Panc1 (cell line): ENCODE data around the gene RBMS3. TPM values are rescaled to one million over a fixed set of nuclear protein-coding genes. Genes with fewer than 3 reads are reported as not detected.

ENCODE experiments used
- ATAC-seq: fragments of 200-7000 bp; cut with Tn5 transposase; 2 replicates; pipeline ENCODE4 v1.9.1; 2020; ENCODE audit warnings: mild to moderate bottlenecking, moderate library complexity
- BruUV-seq: library from RNA; stranded (reverse); fragments of 400-500 nt; replicated peaks from 2 replicates; lab custom pipeline; 2021; lab: Mats Ljungman, UMichigan
- CTCF ChIA-PET: fragments of 300-600 bp; sonication (Branson Sonifier 250); formaldehyde crosslinking; loops from one replicate; lab custom pipeline; 2022; ENCODE audit warnings: antibody characterized with exemption; lab: Charles Lee
- POLR2A ChIA-PET: fragments of 300-600 bp; sonication (Branson Sonifier 250); formaldehyde crosslinking; loops from one replicate; lab custom pipeline; 2022; ENCODE audit warnings: antibody characterized with exemption; lab: Charles Lee
- DNase-seq: peaks from one replicate; pipeline ENCODE4 v3.0.0-alpha.2; 2010; ENCODE audit warnings: low read depth, low spot score
- H3K27ac ChIP-seq: 2 replicates; pipeline ENCODE4 v1.5.1; 2011; ENCODE audit warnings: mild to moderate bottlenecking, low read length, inconsistent platforms
- H3K27me3 ChIP-seq: fragments of 200-500 bp; sonication (Bioruptor generic); 2 replicates; pipeline ENCODE4 v1.6.0; 2014; ENCODE audit warnings: low read length, inconsistent platforms; ENCODE audit not compliant: control insufficient read depth, insufficient read depth
- H3K36me3 ChIP-seq: fragments of 200-500 bp; sonication (Bioruptor generic); 2 replicates; pipeline ENCODE4 v1.5.1; 2014; ENCODE audit warnings: inconsistent platforms, mild to moderate bottlenecking, low read length, moderate library complexity; ENCODE audit not compliant: control insufficient read depth, insufficient read depth
- H3K4me1 ChIP-seq: 2 replicates; pipeline ENCODE4 v1.5.1; 2011; ENCODE audit warnings: inconsistent platforms, mild to moderate bottlenecking, low read length, moderate library complexity; ENCODE audit not compliant: control insufficient read depth, insufficient read depth
- H3K4me3 ChIP-seq, 2 experiments: 2 replicates each; pipeline ENCODE4 v1.5.1; 2011 to 2012; ENCODE audit warnings: low read depth in 2 of 2, low read length in 2 of 2, mild to moderate bottlenecking in 2 of 2, inconsistent platforms in 1 of 2, moderate library complexity in 1 of 2
- H3K9me3 ChIP-seq: fragments of 200-500 bp; sonication (Bioruptor generic); 2 replicates; pipeline ENCODE4 v1.5.1; 2014; ENCODE audit warnings: low read depth, mild to moderate bottlenecking, inconsistent platforms, low read length, moderate library complexity; ENCODE audit not compliant: control insufficient read depth, insufficient read depth
- POLR2AphosphoS5 ChIP-seq: IDR thresholded peaks from 2 replicates; pipeline ENCODE4 v1.6.1; 2012; ENCODE audit warnings: mild to moderate bottlenecking, low read depth, low read length, moderate library complexity
- REST ChIP-seq, 2 experiments: IDR thresholded peaks; 2 replicates each; pipeline ENCODE4 v1.6.1; 2011 to 2012; ENCODE audit warnings: low read depth in 2 of 2, control low read depth in 1 of 2, low read length in 1 of 2, mild to moderate bottlenecking in 1 of 2, moderate library complexity in 1 of 2; ENCODE audit not compliant: insufficient read depth in 1 of 2
- SIN3A ChIP-seq: IDR thresholded peaks from 2 replicates; pipeline ENCODE4 v1.6.1; 2012; ENCODE audit warnings: low read depth, mild to moderate bottlenecking, low read length, moderate library complexity, borderline replicate concordance; ENCODE audit not compliant: insufficient read depth
- TCF7L2 ChIP-seq: IDR thresholded peaks from 2 replicates; pipeline ENCODE4 v1.6.1; 2011; ENCODE audit warnings: mild to moderate bottlenecking, low read depth, low read length, inconsistent platforms
- in situ Hi-C: cut with HindIII; loops from 2 replicates; pipeline ENCODE4 v1.10.0; 2016; ENCODE audit warnings: low sequenced_read_pairs, low pct_unique_long_range_greater_than_20kb
- intact Hi-C: fragments of 100-400 bp; cut with micrococcal nuclease; formaldehyde crosslinking; loops from one replicate; pipeline ENCODE4 v1.10.0; 2022; ENCODE audit not compliant: unreplicated experiment
- total RNA-seq: library from RNA; stranded (reverse); gene quantifications from one replicate; pipeline ENCODE4 v1.2.1, GENCODE V29; 2021; ENCODE audit not compliant: unreplicated experiment
- TF ChIP-seq, protein P1 (sequence below): fragments of 450-650 bp; IDR thresholded peaks from 2 replicates; pipeline ENCODE4 v1.5.1; 2017; ENCODE audit warnings: mild to moderate bottlenecking

The RBMS3 gene
- total RNA-seq, 1 experiment from 2014 or later = 1.1 TPM

- in situ Hi-C loops = no loop called here
- CTCF ChIA-PET = no interaction called here
These were observed 93.4 kb downstream of the RBMS3 start for GRCh38 chr3:29374226-29374625.

DNA sequence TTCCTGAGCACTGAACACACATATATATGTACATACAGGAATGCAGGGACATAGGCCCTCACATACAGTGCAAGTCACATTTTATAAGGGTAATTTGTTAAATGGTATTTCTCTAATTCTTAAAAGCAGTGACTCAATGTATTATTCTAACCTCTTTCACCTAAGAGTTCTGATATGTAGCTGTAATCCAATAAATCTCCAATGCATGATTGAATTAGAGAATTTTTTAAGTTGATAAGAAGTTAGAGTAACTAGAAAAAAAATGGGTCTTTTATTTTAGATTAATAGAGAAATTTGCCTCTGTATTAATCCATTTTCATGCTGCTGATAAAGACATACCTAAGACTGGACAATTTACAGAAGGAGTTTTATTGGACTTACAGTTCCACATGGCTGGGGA, 98.2 kb downstream of the RBMS3 start:
- Histone ChIP-seq H3K36me3 (no peaks in the 10 kb centered on the region), H3K9me3 (no peaks in the 10 kb centered on the region), H3K27me3 (no peaks in the 10 kb centered on the region), H3K4me1 (no peaks in the 10 kb centered on the region), H3K4me3 (no peak overlapping the region), H3K27ac (no peak overlapping the region)
- intact Hi-C loops = no loop called here
- ChIA-PET POLR2A (no interaction called here), CTCF (no interaction called here)
- DNase-seq (no peak), ATAC-seq (no peak)
- BruUV-seq = no TSS peak
- in situ Hi-C loops = no loop called here
- no peak for TF ChIP-seq POLR2AphosphoS5
- no peak for TF ChIP-seq SIN3A
- no peak for TF ChIP-seq REST (IDR thresholded peaks at IDR 0.05; ENCODE audit: insufficient read depth in 1 of 2, low read depth in 2 of 2, low read length in 1 of 2)
- TF ChIP-seq, protein P1, sequence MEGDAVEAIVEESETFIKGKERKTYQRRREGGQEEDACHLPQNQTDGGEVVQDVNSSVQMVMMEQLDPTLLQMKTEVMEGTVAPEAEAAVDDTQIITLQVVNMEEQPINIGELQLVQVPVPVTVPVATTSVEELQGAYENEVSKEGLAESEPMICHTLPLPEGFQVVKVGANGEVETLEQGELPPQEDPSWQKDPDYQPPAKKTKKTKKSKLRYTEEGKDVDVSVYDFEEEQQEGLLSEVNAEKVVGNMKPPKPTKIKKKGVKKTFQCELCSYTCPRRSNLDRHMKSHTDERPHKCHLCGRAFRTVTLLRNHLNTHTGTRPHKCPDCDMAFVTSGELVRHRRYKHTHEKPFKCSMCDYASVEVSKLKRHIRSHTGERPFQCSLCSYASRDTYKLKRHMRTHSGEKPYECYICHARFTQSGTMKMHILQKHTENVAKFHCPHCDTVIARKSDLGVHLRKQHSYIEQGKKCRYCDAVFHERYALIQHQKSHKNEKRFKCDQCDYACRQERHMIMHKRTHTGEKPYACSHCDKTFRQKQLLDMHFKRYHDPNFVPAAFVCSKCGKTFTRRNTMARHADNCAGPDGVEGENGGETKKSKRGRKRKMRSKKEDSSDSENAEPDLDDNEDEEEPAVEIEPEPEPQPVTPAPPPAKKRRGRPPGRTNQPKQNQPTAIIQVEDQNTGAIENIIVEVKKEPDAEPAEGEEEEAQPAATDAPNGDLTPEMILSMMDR = no peak
- TF ChIP-seq TCF7L2 = no peak

More at GRCh38 chr3:29374226-29374625, 93.4 kb downstream of the RBMS3 start:
- POLR2A ChIA-PET = no interaction called here
- intact Hi-C loops = no loop called here
- ATAC-seq (no peak), DNase-seq (no peak)
- Histone ChIP-seq H3K4me3 (no peak overlapping the region), H3K27ac (no peak overlapping the region), H3K4me1 (no peaks in the 10 kb centered on the region), H3K27me3 (no peaks in the 10 kb centered on the region), H3K36me3 (no peaks in the 10 kb centered on the region), H3K9me3 (no peaks in the 10 kb centered on the region)
- TF ChIP-seq POLR2AphosphoS5 (no peak), SIN3A (no peak), REST (IDR thresholded peaks at IDR 0.05; ENCODE audit: insufficient read depth in 1 of 2, low read depth in 2 of 2, low read length in 1 of 2) (no peak), TCF7L2 (no peak)
- TF ChIP-seq, protein P1 = no peak
- BruUV-seq = no TSS peak
